ENCODE results near the gene ZAP70.

ZAP70 gene

DNA sequence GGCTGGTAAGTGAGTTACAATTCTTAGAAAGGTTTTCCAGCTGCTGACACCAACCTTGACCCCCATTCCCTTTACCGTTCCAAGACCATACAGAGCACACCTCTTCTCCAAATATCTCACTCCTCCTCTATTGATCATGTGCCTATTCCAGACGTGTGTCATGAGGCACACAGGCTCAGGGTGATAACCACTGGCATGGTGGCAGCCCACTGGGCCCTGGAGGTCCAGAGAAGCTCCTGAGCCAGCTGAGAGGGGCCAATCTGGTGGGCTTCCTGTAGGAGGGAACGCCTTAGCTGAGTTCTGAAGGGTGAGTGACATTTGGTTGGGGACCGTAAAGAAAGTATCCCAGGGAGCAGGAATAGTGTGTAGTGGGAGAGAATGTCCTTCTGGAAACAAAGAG is 28.3 kb downstream of the ZAP70 start:
- H2BK15ac ChIP-seq (replicated peaks; ENCODE audit: low read depth): no peak overlapping the region
- no peak overlapping the region for H3K18ac ChIP-seq (ENCODE audit: low read length)
- H3K4me1 ChIP-seq (ENCODE audit: control insufficient read depth, low read depth, low read length): peaks cover 2% of the 10 kb centered on the region
- H2AK5ac ChIP-seq (ENCODE audit: low read length): peak overlapping the region; percentile 82
- H3K4me3 ChIP-seq (ENCODE audit: low read length): no peak overlapping the region
- H3K36me3 ChIP-seq (ENCODE audit: control insufficient read depth, insufficient read depth, low read length): no peaks in the 10 kb centered on the region
- H2BK120ac ChIP-seq (ENCODE audit: low read depth, low read length): no peak overlapping the region
- no peak overlapping the region for H3K4ac ChIP-seq (ENCODE audit: low read depth, low read length)
- no peak overlapping the region for H3K56ac ChIP-seq (ENCODE audit: low read length)
- H3K9ac ChIP-seq (ENCODE audit: low read length): no peak overlapping the region
- no peak for DNase-seq
- no peak overlapping the region for H4K8ac ChIP-seq (ENCODE audit: low read depth, low read length)
- H3K27ac ChIP-seq (ENCODE audit: low read depth, low read length): no peak overlapping the region
- H3K79me1 ChIP-seq (ENCODE audit: low read length): no peaks in the 10 kb centered on the region
- no peaks in the 10 kb centered on the region for H3K79me2 ChIP-seq (ENCODE audit: control insufficient read depth, insufficient read depth, low read length)
- peak overlapping the region; percentile 90 for H4K5ac ChIP-seq (ENCODE audit: low read length)
- H3K27me3 ChIP-seq (ENCODE audit: insufficient read depth, low read length, poor library complexity): no peaks in the 10 kb centered on the region
- H3K23ac ChIP-seq (ENCODE audit: low read length): no peak overlapping the region
- no peak overlapping the region for H3K4me2 ChIP-seq (ENCODE audit: low read length)
- no CpG with 5 or more reads among the region's 4 CpGs for WGBS (ENCODE audit: extremely low coverage, insufficient coverage, low lambda C conversion rate)
- no peak overlapping the region for H2BK5ac ChIP-seq (ENCODE audit: low read length)

GRCh38 chr2:97742381-97742847 is 29.0 kb downstream of the ZAP70 start:
- Histone ChIP-seq H3K9ac (ENCODE audit: low read length) (no peak overlapping the region), H3K79me2 (ENCODE audit: control insufficient read depth, insufficient read depth, low read length) (no peaks in the 10 kb centered on the region), H2AK5ac (ENCODE audit: low read length) (peak overlapping the region; percentile 69), H3K4ac (ENCODE audit: low read depth, low read length) (no peak overlapping the region), H3K4me1 (ENCODE audit: control insufficient read depth, low read depth, low read length) (peaks cover 2% of the 10 kb centered on the region), H2BK5ac (ENCODE audit: low read length) (no peak overlapping the region), H2BK15ac (replicated peaks; ENCODE audit: low read depth) (no peak overlapping the region), H3K18ac (ENCODE audit: low read length) (no peak overlapping the region), H2BK120ac (ENCODE audit: low read depth, low read length) (no peak overlapping the region), H4K5ac (ENCODE audit: low read length) (no peak overlapping the region), H3K4me3 (ENCODE audit: low read length) (no peak overlapping the region), H3K4me2 (ENCODE audit: low read length) (no peak overlapping the region), H4K8ac (ENCODE audit: low read depth, low read length) (no peak overlapping the region), H3K27ac (ENCODE audit: low read depth, low read length) (no peak overlapping the region), H3K79me1 (ENCODE audit: low read length) (no peaks in the 10 kb centered on the region), H3K36me3 (ENCODE audit: control insufficient read depth, insufficient read depth, low read length) (no peaks in the 10 kb centered on the region), H3K27me3 (ENCODE audit: insufficient read depth, low read length, poor library complexity) (no peaks in the 10 kb centered on the region), H3K56ac (ENCODE audit: low read length) (peak overlapping the region; percentile 64), H3K23ac (ENCODE audit: low read length) (no peak overlapping the region)
- no peak for DNase-seq
- WGBS (ENCODE audit: extremely low coverage, insufficient coverage, low lambda C conversion rate): no CpG with 5 or more reads among the region's 4 CpGs

DNA sequence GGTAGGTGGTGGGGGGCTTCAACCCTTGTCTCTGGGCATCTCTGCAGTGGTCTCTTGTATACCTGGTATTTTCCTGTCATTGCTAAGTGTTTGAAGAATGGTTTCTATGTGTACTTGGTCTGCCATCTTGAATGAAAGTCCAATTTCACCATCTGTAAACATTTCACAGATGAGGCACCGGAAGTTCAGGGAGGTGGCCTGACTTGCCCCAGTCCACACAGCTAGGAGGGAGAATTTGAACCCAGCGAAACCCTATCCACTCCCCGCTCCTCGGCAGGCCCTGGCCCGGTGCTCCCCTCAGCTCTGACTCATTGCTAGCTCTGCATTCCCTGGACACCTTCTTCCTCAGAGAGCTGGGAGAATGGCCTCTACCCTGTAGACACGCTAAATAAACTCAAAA is 30.5 kb downstream of the ZAP70 start:
- Histone ChIP-seq H3K9ac (ENCODE audit: low read length) (no peak overlapping the region), H2AK5ac (ENCODE audit: low read length) (no peak overlapping the region), H2BK5ac (ENCODE audit: low read length) (no peak overlapping the region), H3K79me1 (ENCODE audit: low read length) (no peaks in the 10 kb centered on the region), H3K27me3 (ENCODE audit: insufficient read depth, low read length, poor library complexity) (no peaks in the 10 kb centered on the region), H3K4ac (ENCODE audit: low read depth, low read length) (no peak overlapping the region), H3K79me2 (ENCODE audit: control insufficient read depth, insufficient read depth, low read length) (no peaks in the 10 kb centered on the region), H2BK120ac (ENCODE audit: low read depth, low read length) (no peak overlapping the region), H3K56ac (ENCODE audit: low read length) (no peak overlapping the region), H4K5ac (ENCODE audit: low read length) (no peak overlapping the region), H3K4me2 (ENCODE audit: low read length) (no peak overlapping the region), H3K18ac (ENCODE audit: low read length) (no peak overlapping the region), H3K4me1 (ENCODE audit: control insufficient read depth, low read depth, low read length) (peaks cover 2% of the 10 kb centered on the region), H2BK15ac (replicated peaks; ENCODE audit: low read depth) (no peak overlapping the region), H3K27ac (ENCODE audit: low read depth, low read length) (no peak overlapping the region), H4K8ac (ENCODE audit: low read depth, low read length) (no peak overlapping the region), H3K4me3 (ENCODE audit: low read length) (no peak overlapping the region), H3K36me3 (ENCODE audit: control insufficient read depth, insufficient read depth, low read length) (no peaks in the 10 kb centered on the region), H3K23ac (ENCODE audit: low read length) (no peak overlapping the region)
- no peak for DNase-seq
- WGBS (ENCODE audit: extremely low coverage, insufficient coverage, low lambda C conversion rate): no CpG with 5 or more reads among the region's 6 CpGs

DNA sequence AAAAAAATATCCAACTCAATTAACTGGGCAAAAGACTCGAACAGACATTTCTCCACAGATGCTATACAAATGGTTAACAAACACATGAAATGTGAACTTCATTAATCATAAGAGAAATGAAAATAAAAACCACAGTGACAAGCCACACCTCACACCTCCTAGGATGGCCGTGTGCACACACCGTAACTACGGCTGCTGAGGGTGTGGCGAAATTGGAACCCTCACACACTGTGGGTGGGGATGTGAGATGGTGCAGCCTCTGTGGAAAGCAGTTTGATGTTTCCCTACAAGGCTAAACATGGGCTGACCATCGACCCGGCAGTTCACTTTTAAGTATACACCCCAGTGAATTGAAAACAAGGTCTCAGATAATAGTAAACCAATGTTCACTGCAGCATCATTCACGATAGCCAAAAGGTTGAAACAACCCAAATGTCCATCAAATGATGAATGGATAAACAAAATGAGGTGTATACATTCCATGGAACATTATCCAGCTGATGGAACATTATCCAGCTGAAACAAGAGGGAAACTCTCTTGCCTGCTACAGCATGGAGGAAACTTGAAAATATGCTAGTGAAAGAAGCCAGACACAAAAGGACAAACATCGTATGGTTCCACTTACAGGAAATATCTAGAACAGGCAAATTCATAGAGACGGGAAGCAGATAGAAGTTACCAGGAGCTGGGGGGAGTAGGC is 32.2 kb downstream of the ZAP70 start:
- H4K8ac ChIP-seq (ENCODE audit: low read depth, low read length): no peak overlapping the region
- no peak overlapping the region for H3K4ac ChIP-seq (ENCODE audit: low read depth, low read length)
- H3K4me1 ChIP-seq (ENCODE audit: control insufficient read depth, low read depth, low read length): peaks cover 2% of the 10 kb centered on the region
- H2AK5ac ChIP-seq (ENCODE audit: low read length): no peak overlapping the region
- H3K9ac ChIP-seq (ENCODE audit: low read length): no peak overlapping the region
- no peak overlapping the region for H3K27ac ChIP-seq (ENCODE audit: low read depth, low read length)
- no peak overlapping the region for H3K23ac ChIP-seq (ENCODE audit: low read length)
- no peak overlapping the region for H3K4me2 ChIP-seq (ENCODE audit: low read length)
- H3K56ac ChIP-seq (ENCODE audit: low read length): no peak overlapping the region
- no peaks in the 10 kb centered on the region for H3K79me2 ChIP-seq (ENCODE audit: control insufficient read depth, insufficient read depth, low read length)
- H2BK120ac ChIP-seq (ENCODE audit: low read depth, low read length): no peak overlapping the region
- H4K5ac ChIP-seq (ENCODE audit: low read length): no peak overlapping the region
- no peaks in the 10 kb centered on the region for H3K27me3 ChIP-seq (ENCODE audit: insufficient read depth, low read length, poor library complexity)
- H3K36me3 ChIP-seq (ENCODE audit: control insufficient read depth, insufficient read depth, low read length): no peaks in the 10 kb centered on the region
- H2BK5ac ChIP-seq (ENCODE audit: low read length): no peak overlapping the region
- no peak overlapping the region for H3K4me3 ChIP-seq (ENCODE audit: low read length)
- no CpG with 5 or more reads among the region's 10 CpGs for WGBS (ENCODE audit: extremely low coverage, insufficient coverage, low lambda C conversion rate)
- no peak overlapping the region for H2BK15ac ChIP-seq (replicated peaks; ENCODE audit: low read depth)
- no peaks in the 10 kb centered on the region for H3K79me1 ChIP-seq (ENCODE audit: low read length)
- no peak overlapping the region for H3K18ac ChIP-seq (ENCODE audit: low read length)
- DNase-seq: no peak

DNA sequence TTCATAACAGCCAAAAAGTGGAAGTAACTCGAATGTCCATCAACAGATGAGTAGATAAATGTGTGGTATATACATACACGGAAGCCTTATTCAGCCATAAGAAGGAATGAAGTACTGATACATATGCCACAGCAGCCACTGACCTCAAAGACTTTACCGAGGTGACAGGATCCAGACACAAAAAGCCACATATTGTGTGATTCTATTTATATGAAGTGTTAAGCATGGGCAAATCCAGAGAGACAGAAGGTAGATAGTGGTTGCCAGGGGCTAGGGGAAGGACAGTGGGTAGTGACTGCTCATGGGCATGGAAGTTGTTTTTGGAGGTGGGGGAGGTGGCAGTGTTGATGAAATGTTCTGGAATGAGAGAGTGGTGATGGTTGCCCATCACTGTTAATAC is 33.9 kb downstream of the ZAP70 start:
- no peak overlapping the region for H2BK5ac ChIP-seq (ENCODE audit: low read length)
- no peaks in the 10 kb centered on the region for H3K79me1 ChIP-seq (ENCODE audit: low read length)
- no peak overlapping the region for H3K18ac ChIP-seq (ENCODE audit: low read length)
- no CpG with 5 or more reads among the region's 3 CpGs for WGBS (ENCODE audit: extremely low coverage, insufficient coverage, low lambda C conversion rate)
- no peak overlapping the region for H2BK15ac ChIP-seq (replicated peaks; ENCODE audit: low read depth)
- H3K4me2 ChIP-seq (ENCODE audit: low read length): no peak overlapping the region
- no peak overlapping the region for H3K23ac ChIP-seq (ENCODE audit: low read length)
- peaks cover 3% of the 10 kb centered on the region for H3K4me1 ChIP-seq (ENCODE audit: control insufficient read depth, low read depth, low read length)
- no peaks in the 10 kb centered on the region for H3K36me3 ChIP-seq (ENCODE audit: control insufficient read depth, insufficient read depth, low read length)
- no peak overlapping the region for H2AK5ac ChIP-seq (ENCODE audit: low read length)
- no peak overlapping the region for H4K5ac ChIP-seq (ENCODE audit: low read length)
- no peak overlapping the region for H2BK120ac ChIP-seq (ENCODE audit: low read depth, low read length)
- no peak overlapping the region for H3K4ac ChIP-seq (ENCODE audit: low read depth, low read length)
- no peak overlapping the region for H4K8ac ChIP-seq (ENCODE audit: low read depth, low read length)
- H3K27ac ChIP-seq (ENCODE audit: low read depth, low read length): no peak overlapping the region
- DNase-seq: no peak
- H3K9ac ChIP-seq (ENCODE audit: low read length): no peak overlapping the region
- H3K4me3 ChIP-seq (ENCODE audit: low read length): no peak overlapping the region
- H3K27me3 ChIP-seq (ENCODE audit: insufficient read depth, low read length, poor library complexity): no peaks in the 10 kb centered on the region
- no peak overlapping the region for H3K56ac ChIP-seq (ENCODE audit: low read length)
- no peaks in the 10 kb centered on the region for H3K79me2 ChIP-seq (ENCODE audit: control insufficient read depth, insufficient read depth, low read length)

GRCh38 chr2:97747716-97748115 is 34.3 kb downstream of the ZAP70 start:
- H4K8ac ChIP-seq (ENCODE audit: low read depth, low read length): no peak overlapping the region
- no peak overlapping the region for H3K23ac ChIP-seq (ENCODE audit: low read length)
- no peak for DNase-seq
- no peaks in the 10 kb centered on the region for H3K79me1 ChIP-seq (ENCODE audit: low read length)
- H4K5ac ChIP-seq (ENCODE audit: low read length): no peak overlapping the region
- H3K27ac ChIP-seq (ENCODE audit: low read depth, low read length): no peak overlapping the region
- H3K36me3 ChIP-seq (ENCODE audit: control insufficient read depth, insufficient read depth, low read length): no peaks in the 10 kb centered on the region
- peaks cover 2% of the 10 kb centered on the region for H3K4me1 ChIP-seq (ENCODE audit: control insufficient read depth, low read depth, low read length)
- no peak overlapping the region for H3K18ac ChIP-seq (ENCODE audit: low read length)
- no peak overlapping the region for H3K56ac ChIP-seq (ENCODE audit: low read length)
- no peak overlapping the region for H2BK120ac ChIP-seq (ENCODE audit: low read depth, low read length)
- no peak overlapping the region for H3K4me2 ChIP-seq (ENCODE audit: low read length)
- H3K79me2 ChIP-seq (ENCODE audit: control insufficient read depth, insufficient read depth, low read length): no peaks in the 10 kb centered on the region
- H3K9ac ChIP-seq (ENCODE audit: low read length): no peak overlapping the region
- no peaks in the 10 kb centered on the region for H3K27me3 ChIP-seq (ENCODE audit: insufficient read depth, low read length, poor library complexity)
- H2BK15ac ChIP-seq (replicated peaks; ENCODE audit: low read depth): no peak overlapping the region
- no CpG with 5 or more reads among the region's 4 CpGs for WGBS (ENCODE audit: extremely low coverage, insufficient coverage, low lambda C conversion rate)
- H3K4ac ChIP-seq (ENCODE audit: low read depth, low read length): no peak overlapping the region
- no peak overlapping the region for H2BK5ac ChIP-seq (ENCODE audit: low read length)
- no peak overlapping the region for H2AK5ac ChIP-seq (ENCODE audit: low read length)
- H3K4me3 ChIP-seq (ENCODE audit: low read length): no peak overlapping the region

All from mesendoderm (in vitro differentiated cells).